Measurements from ENCODE around the gene EBP.
"Not testable (repeated sequence)": the region's sequence is repeated elsewhere in the genome, so short reads cannot be mapped to it uniquely, and the experiment has no call there.

EBP gene

GRCh38 chrX:48516285-48516684 is 5.3 kb upstream of the EBP start:
- H3K4me3 ChIP-seq (ENCODE audit: control insufficient read depth, low read depth, low read length), result no peak overlapping the region
- no peak for TF ChIP-seq CTCF (conservative IDR thresholded peaks at IDR 0.05; ENCODE audit: control insufficient read depth, insufficient read depth, low read depth, low read length)
- DNase-seq (ENCODE audit: low read depth), result no peak

GRCh38 chrX:48516987-48517386 is 4.6 kb upstream of the EBP start:
- H3K4me3 ChIP-seq (ENCODE audit: control insufficient read depth, low read depth, low read length), result no peak overlapping the region
- no peak for DNase-seq (ENCODE audit: low read depth)
- no peak for TF ChIP-seq CTCF (conservative IDR thresholded peaks at IDR 0.05; ENCODE audit: control insufficient read depth, insufficient read depth, low read depth, low read length)

GRCh38 chrX:48519481-48519880 is 2.1 kb upstream of the EBP start:
- DNase-seq (ENCODE audit: low read depth); H3K4me3 ChIP-seq (ENCODE audit: control insufficient read depth, low read depth, low read length): not testable (repeated sequence)

- TF ChIP-seq CTCF (conservative IDR thresholded peaks at IDR 0.05; ENCODE audit: control insufficient read depth, insufficient read depth, low read depth, low read length), result no peak
- H3K4me3 ChIP-seq (ENCODE audit: control insufficient read depth, low read depth, low read length), result no peak overlapping the region
- no peak for DNase-seq (ENCODE audit: low read depth)
Measured at GRCh38 chrX:48520455-48520854, 1.2 kb upstream of the EBP start.

- TF ChIP-seq CTCF (conservative IDR thresholded peaks at IDR 0.05; ENCODE audit: control insufficient read depth, insufficient read depth, low read depth, low read length), result no peak
- DNase-seq (ENCODE audit: low read depth), result no peak
- no peak overlapping the region for H3K4me3 ChIP-seq (ENCODE audit: control insufficient read depth, low read depth, low read length)
Measured at GRCh38 chrX:48520976-48521352, 644 bp upstream of the EBP start.

GRCh38 chrX:48522291-48522690 is 683 bp downstream of the EBP start:
- H3K4me3 ChIP-seq (ENCODE audit: control insufficient read depth, low read depth, low read length), result peak overlapping the region; percentile 72
- no peak for TF ChIP-seq CTCF (conservative IDR thresholded peaks at IDR 0.05; ENCODE audit: control insufficient read depth, insufficient read depth, low read depth, low read length)
- DNase-seq (ENCODE audit: low read depth), result no peak

- DNase-seq (ENCODE audit: low read depth), result no peak
- no peak overlapping the region for H3K4me3 ChIP-seq (ENCODE audit: control insufficient read depth, low read depth, low read length)
- TF ChIP-seq CTCF (conservative IDR thresholded peaks at IDR 0.05; ENCODE audit: control insufficient read depth, insufficient read depth, low read depth, low read length), result no peak
Measured at GRCh38 chrX:48523682-48524081, 2.1 kb downstream of the EBP start.

- peak; percentile 32 for DNase-seq (ENCODE audit: low read depth)
- H3K4me3 ChIP-seq (ENCODE audit: control insufficient read depth, low read depth, low read length), result not testable (repeated sequence)
Measured at GRCh38 chrX:48525853-48526252, 4.2 kb downstream of the EBP start.
